ENCODE data around the gene DFFA. TPM values are rescaled to one million over a fixed set of nuclear protein-coding genes. Genes with fewer than 3 reads are reported as not detected.

Gene DFFA
- total and polyA plus RNA-seq, 2 donors (not counting 3 experiments of a cell fraction or from before 2014, with no cell fraction given) = 30.0 to 44.5 TPM

DNA sequence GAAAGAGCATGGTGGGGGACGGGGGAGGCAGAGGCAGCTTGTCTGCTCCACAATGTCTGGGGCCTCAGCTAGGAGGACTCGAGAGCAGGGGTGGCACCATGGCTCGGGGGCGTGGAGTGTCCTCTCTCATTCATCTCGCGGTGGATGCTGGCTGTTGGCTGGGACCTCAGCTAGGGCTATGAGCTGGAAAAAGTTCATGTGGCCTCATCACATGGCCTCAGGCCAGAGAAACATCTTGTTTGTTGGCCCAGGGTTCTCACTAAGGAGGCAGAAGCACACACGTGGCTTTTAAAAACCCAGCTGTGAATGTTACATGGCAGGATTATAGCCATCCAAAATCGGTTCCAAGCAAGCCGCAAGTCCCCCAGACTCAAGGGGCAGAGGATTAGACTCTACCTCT, 48.3 kb downstream of the DFFA start:
- dilution Hi-C loops (cut with MboI; ENCODE audit: extremely low pct_ligation_motif_present, low sequenced_read_pairs) = no loop called here
- FAIRE-seq = no peak
- Histone ChIP-seq H3K4me2 (ENCODE audit: insufficient read depth, low read length) (no peak overlapping the region), H3K27me3 (ENCODE audit: control insufficient read depth in 2 of 2, insufficient read depth in 2 of 2, low read length in 2 of 2) (no peaks in the 10 kb centered on the region), H3K9me3 (replicated peaks; ENCODE audit: control insufficient read depth, insufficient read depth, low read length) (no peaks in the 10 kb centered on the region), H3K9me1 (replicated peaks; ENCODE audit: control insufficient read depth, extremely low read depth, insufficient read depth, low read length) (no peaks in the 10 kb centered on the region), H3K4me1 (ENCODE audit: control insufficient read depth, extremely low read depth, insufficient read depth, low read length) (no peaks in the 10 kb centered on the region), H4K20me1 (replicated peaks; ENCODE audit: control insufficient read depth, extremely low read depth, insufficient read depth, low read length) (no peaks in the 10 kb centered on the region), H3K79me2 (ENCODE audit: control insufficient read depth, insufficient read depth, low read length) (no peaks in the 10 kb centered on the region), H2AFZ (ENCODE audit: low read depth, low read length) (no peak overlapping the region), H3K9ac (replicated peaks; ENCODE audit: extremely low read depth, insufficient read depth, low read length) (no peak overlapping the region), H3K4me3 (replicated peaks in 1 of 3; ENCODE audit: insufficient read depth in 1 of 3, low read depth in 1 of 3, low read length in 3 of 3) (no peak overlapping the region), H3K36me3 (ENCODE audit: control insufficient read depth in 2 of 2, extremely low read depth in 1 of 2, insufficient read depth in 2 of 2, low read length in 2 of 2) (peaks cover 12 to 16% of the 10 kb centered on the region in 2 experiments), H3K27ac (ENCODE audit: insufficient read depth, low read depth, low read length) (no peak overlapping the region)
- intact Hi-C loops (cut with micrococcal nuclease) = loop anchor here (10.0 kb wide), 1 partner anchor 799 kb away; no protein-coding TSS in a partner anchor
- ChIA-PET POLR2A (no interaction called here), CTCF (interaction anchor here (0.6 to 4.1 kb wide), 2 partner anchors 29 to 46 kb away, joined by 4 to 23 read pairs; no protein-coding TSS in a partner anchor)
- TF ChIP-seq MYC (IDR thresholded peaks at IDR 0.05; ENCODE audit: low read depth, low read length) = no peak
- TF ChIP-seq POLR2A (IDR thresholded peaks at IDR 0.05; ENCODE audit: low read depth, low read length) = no peak
- TF ChIP-seq EZH2 (IDR thresholded peaks at IDR 0.05; ENCODE audit: borderline replicate concordance, low read depth, low read length, severe bottlenecking) = no peak
- no peak for TF ChIP-seq FOS (IDR thresholded peaks at IDR 0.05; ENCODE audit: borderline replicate concordance, insufficient read depth, low read length)
- no peak for TF ChIP-seq JUN (IDR thresholded peaks at IDR 0.05; ENCODE audit: borderline replicate concordance, insufficient read depth, insufficient read length, low read depth)
- TF ChIP-seq, protein P1, sequence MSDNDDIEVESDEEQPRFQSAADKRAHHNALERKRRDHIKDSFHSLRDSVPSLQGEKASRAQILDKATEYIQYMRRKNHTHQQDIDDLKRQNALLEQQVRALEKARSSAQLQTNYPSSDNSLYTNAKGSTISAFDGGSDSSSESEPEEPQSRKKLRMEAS (IDR thresholded peaks at IDR 0.05; ENCODE audit: insufficient read depth, insufficient read length) = no peak
- TF ChIP-seq GATA2 (IDR thresholded peaks at IDR 0.05; ENCODE audit: insufficient read depth, insufficient read length, low read depth, low read length) = no peak
- BruUV-seq (replicated peaks) = no TSS peak
- DNase-seq (ENCODE audit: low read depth, low spot score) = no peak

DNA sequence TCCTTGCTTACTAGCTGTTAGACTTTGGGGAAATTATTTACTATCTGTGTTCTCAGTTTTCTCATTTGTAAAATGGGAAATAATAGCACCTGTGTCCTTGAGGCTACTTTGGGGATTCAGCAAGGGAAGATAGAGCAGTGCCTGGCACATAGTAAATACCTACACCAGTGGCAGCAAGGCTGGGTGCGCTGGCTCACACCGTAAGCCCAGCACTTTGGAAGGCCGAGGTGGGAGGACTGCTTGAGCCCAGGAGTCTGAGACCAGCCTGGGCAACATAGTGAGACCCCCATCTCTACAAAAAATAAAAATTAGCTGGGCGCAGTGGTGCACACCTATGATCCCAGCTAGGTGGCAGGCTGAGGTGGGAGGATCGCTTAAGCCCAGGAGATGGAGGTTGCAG, 50.7 kb downstream of the DFFA start:
- ChIA-PET CTCF (interaction anchor here (1.8 kb wide), 1 partner anchor 8 kb away, joined by 7 read pairs; the partner anchor contains the start of gene CENPS), POLR2A (no interaction called here)
- TF ChIP-seq POLR2A (IDR thresholded peaks at IDR 0.05; ENCODE audit: low read depth, low read length) (no peak), MYC (IDR thresholded peaks at IDR 0.05; ENCODE audit: low read depth, low read length) (no peak)
- TF ChIP-seq, protein P1 (IDR thresholded peaks at IDR 0.05; ENCODE audit: insufficient read depth, insufficient read length) = no peak
- no peaks in the 10 kb centered on the region for H3K79me2 ChIP-seq (ENCODE audit: control insufficient read depth, insufficient read depth, low read length)
- intact Hi-C loops (cut with micrococcal nuclease) = loop anchor here (10.0 kb wide), 1 partner anchor 797 kb away; no protein-coding TSS in a partner anchor
- FAIRE-seq (no peak), DNase-seq (ENCODE audit: low read depth, low spot score) (no peak)
- dilution Hi-C loops (cut with MboI; ENCODE audit: extremely low pct_ligation_motif_present, low sequenced_read_pairs) = no loop called here
- no peak overlapping the region for H2AFZ ChIP-seq (ENCODE audit: low read depth, low read length)
- no peak overlapping the region for H3K27ac ChIP-seq (ENCODE audit: insufficient read depth, low read depth, low read length)
- no TSS peak for BruUV-seq (replicated peaks)
- H3K9me1 ChIP-seq (replicated peaks; ENCODE audit: control insufficient read depth, extremely low read depth, insufficient read depth, low read length) = no peaks in the 10 kb centered on the region
- H3K27me3 ChIP-seq (ENCODE audit: control insufficient read depth in 2 of 2, insufficient read depth in 2 of 2, low read length in 2 of 2) = no peaks in the 10 kb centered on the region
- no peaks in the 10 kb centered on the region for H4K20me1 ChIP-seq (replicated peaks; ENCODE audit: control insufficient read depth, extremely low read depth, insufficient read depth, low read length)
- H3K4me2 ChIP-seq (ENCODE audit: insufficient read depth, low read length) = no peak overlapping the region
- no peak overlapping the region for H3K4me3 ChIP-seq (replicated peaks in 1 of 3; ENCODE audit: insufficient read depth in 1 of 3, low read depth in 1 of 3, low read length in 3 of 3)
- peaks cover 26 to 29% of the 10 kb centered on the region in 2 experiments for H3K36me3 ChIP-seq (ENCODE audit: control insufficient read depth in 2 of 2, extremely low read depth in 1 of 2, insufficient read depth in 2 of 2, low read length in 2 of 2)
- no peak overlapping the region for H3K9ac ChIP-seq (replicated peaks; ENCODE audit: extremely low read depth, insufficient read depth, low read length)
- H3K4me1 ChIP-seq (ENCODE audit: control insufficient read depth, extremely low read depth, insufficient read depth, low read length) = no peaks in the 10 kb centered on the region
- H3K9me3 ChIP-seq (replicated peaks; ENCODE audit: control insufficient read depth, insufficient read depth, low read length) = no peaks in the 10 kb centered on the region
